DOHH2 (cell line): ENCODE data around the gene FMR1.

Experiments
- CTCF ChIP-seq: fragments of 200-600 bp; sonication (generic); IDR thresholded peaks from one replicate; pipeline ENCODE4 v1.5.1; 2014; ENCODE audit warnings: antibody characterized with exemption, mild to moderate bottlenecking, low read depth, low read length; ENCODE audit not compliant: poor library complexity, severe bottlenecking
- EZH2phosphoT487 ChIP-seq: fragments of 200-600 bp; sonication (generic); IDR thresholded peaks from 2 replicates; pipeline ENCODE4 v1.6.1; 2017; ENCODE audit warnings: borderline replicate concordance, mild to moderate bottlenecking, antibody characterized with exemption, low read length, moderate library complexity, mixed read lengths

- TF ChIP-seq CTCF (no peak), EZH2phosphoT487 (no peak)
These were observed 35.7 kb upstream of the FMR1 start for GRCh38 chrX:147875866-147876596.
